HG02623 (cell line): ENCODE results near the gene ZNF267.
"Not testable (repeated sequence)": the region's sequence is repeated elsewhere in the genome, so short reads cannot be mapped to it uniquely, and the experiment has no call there.

ENCODE experiments used
- ATAC-seq: cut with Tn5 transposase; IDR thresholded peaks from one replicate; pipeline ENCODE4 v1.9.1; 2021; ENCODE audit warnings: moderate library complexity; ENCODE audit not compliant: unreplicated experiment

ZNF267 gene

DNA sequence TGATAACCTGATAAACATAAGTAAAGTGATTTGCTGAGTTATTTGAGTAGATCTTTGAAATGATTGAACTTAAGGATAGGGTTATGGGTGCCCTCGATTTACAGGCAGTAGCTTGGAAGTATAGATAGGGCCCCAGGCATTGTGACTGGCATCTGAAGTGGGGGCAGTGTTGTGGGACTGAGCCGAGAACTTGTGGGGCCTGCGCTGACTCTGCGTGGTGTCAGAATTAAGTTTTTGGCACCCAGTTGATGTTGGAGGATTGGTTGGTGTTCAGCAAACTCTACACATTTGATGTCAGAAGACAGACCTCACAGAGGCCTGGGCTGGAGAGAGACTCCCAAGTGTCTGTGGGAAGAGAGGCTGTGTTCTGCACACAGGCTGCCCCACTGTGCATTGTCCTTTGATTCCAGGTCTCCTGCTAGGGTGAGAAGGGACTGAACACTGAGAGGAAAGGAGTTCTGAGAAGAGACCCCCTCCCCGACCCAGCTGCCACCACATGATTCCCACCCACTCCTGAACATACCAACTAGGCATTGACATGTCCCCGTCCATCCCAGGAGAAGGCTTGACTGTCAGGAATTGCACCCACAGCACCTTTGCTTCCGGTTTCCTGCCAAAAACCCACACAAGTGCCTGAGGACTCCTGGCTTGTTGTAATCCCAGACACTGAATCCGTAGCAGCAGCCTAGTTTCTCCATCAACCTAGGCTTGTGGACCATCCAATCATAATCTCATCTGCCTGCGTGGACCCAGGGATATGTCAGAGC is 4.5 kb downstream of the ZNF267 start:
- ATAC-seq = no peak

DNA sequence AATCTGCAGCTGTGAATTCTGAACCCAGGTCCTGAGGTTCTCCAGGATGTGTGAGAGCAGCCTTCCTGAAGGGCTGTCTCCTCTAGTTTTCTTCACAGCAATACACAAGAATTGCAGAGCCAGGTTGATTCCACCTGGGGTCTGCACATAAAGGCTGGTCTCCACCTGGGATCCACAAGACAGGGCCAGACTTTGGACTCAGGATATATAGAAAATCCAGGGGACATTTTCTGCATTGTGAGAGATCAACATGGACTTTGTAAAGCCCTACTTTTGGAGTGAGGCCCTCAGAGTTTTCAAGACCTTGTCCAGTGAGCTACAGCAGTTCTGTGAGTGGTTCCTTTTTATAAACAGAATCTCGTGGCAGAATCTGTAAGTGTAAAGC is 6.3 kb downstream of the ZNF267 start:
- ATAC-seq = no peak

DNA sequence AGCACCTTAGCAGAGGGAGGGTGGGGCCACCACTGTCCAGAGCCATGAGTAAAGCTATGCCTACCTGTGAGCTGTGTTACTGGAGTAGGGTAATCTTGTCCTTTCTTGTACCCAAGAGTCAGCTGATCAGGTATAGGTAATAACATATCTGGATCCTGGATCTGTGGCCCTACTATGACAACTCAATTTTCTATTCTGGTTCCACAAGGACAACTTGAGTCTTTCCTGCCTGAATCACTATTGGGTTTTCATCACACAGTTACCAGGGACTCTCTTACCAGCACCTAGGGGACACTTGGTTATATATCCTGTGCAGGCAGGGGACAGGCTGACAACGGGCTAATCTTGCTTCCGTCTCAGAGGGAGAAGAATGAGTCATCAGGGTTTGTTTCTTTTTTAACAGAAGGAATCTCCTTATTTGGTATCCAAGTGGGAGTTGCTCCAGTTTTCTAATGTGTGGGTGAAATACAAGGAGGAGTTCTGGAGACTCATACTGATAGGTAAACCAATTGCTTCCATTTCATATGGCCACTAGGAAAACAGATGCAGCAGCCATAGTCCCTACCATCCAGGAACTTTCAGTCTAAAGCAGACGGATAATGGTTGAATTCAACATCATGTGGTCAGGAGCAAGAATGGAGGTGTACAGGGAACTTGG is 6.8 kb downstream of the ZNF267 start:
- peak; percentile 32 for ATAC-seq

DNA sequence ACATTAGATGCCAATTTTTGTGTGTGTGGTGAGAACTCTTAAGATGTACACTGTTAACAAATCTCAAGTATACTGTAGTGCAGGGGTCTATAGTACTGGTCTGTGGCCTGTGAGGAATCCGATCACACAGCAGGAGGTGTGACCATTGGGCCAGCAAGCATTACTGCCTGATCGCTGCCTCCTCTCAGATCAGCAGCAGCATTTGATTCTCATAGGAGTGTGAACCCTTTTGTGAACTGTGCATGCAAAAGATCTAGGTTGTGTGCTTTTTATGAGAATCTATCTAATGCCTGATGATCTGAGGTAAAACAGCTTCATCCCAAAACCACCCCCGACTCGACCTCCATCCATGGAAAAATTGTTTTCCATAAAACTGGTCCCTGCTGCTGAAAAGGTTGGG is 12.6 kb downstream of the ZNF267 start:
- ATAC-seq = no peak

DNA sequence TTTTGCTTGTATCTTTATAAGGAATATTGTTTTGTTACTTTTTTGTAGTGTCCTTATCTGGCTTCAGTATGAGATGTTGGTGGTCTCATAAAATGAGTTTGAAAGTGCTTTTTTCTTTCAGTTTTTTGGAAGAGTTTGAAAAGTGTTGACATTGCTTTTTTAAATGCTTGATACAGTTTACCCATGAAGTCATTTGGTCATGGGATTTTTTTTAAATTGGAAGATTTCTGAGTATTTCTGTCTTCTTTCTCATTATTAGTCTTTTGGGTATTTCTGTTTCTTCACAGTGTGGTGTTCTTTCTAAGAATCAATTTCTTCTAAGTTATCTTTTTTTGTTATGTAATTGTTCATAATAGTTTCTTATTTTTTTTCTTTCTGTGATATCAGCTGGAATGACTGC is 15.1 kb downstream of the ZNF267 start:
- no peak for ATAC-seq

DNA sequence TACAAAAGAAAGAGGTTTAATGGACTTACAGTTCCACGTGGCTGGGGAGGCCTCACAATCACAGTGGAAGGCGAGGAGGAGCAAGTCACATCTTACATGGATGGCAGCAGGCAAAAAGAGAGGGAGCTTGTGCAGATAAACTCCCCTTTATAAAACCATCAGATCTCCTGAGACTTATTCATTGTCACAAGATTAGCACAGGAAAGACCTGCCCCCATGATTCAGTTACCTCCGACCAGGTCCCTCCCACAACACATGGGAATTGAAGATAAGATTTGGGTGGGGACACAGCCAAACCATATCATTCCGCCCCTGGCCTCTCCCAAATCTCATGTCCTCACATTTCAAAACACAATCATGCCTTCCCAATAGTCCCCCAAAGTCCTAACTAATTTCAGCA is 18.5 kb downstream of the ZNF267 start:
- not testable (repeated sequence) for ATAC-seq

DNA sequence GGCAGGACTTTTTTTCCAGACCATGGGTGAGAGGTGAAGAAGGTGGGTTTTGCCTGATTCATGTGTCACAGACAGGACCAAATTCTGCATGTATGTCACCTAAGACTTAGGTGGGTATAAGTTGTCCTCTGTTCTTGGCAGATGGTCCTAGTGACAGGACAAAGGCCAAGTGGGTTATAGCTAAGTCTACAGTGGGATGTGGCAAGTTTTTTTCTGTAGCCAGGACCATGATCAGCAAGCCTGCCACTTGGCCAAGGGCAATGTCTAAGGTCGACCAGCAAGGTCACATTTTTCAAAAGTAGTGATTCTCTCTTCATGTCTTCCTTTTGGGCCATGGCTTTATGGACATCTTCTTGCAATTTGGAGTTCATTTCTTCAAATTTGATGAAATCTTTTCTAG is 20.2 kb downstream of the ZNF267 start:
- ATAC-seq = no peak

DNA sequence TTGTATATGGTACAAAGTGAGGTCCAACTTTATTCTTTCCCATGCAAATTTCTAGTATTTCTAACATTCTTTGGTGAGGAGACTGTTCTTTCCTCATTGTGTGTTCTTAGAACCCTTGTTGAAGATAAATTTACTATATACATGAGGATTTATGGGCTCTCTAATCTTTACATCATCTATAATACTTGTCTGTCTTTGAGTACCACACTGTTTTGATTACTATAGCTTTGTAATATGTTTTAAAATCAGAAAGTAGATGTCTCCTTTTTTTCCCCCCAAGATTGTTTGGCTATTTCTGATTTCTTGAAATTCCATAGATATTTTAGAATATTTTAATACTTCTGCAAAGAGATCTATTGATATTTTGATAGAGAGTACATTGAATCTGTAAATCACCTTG is 23.7 kb downstream of the ZNF267 start:
- ATAC-seq = no peak

DNA sequence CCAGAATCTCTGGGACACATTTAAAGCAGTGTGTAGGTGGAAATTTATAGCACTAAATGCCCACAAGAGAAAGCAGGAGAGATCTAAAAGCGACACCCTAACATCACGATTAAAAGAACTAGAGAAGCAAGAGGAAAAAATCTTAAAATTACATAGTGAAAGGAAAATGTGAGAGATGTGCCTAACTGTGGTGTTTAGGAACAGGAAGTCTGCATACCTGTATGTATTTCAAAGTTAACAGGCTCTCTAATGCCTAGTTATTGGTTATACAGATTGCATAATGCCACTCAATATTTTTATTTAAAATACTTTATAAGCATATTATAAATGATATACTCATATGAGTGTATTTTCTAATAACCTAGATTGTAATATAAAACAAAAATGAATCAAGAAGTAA is 25.9 kb downstream of the ZNF267 start:
- ATAC-seq = no peak

DNA sequence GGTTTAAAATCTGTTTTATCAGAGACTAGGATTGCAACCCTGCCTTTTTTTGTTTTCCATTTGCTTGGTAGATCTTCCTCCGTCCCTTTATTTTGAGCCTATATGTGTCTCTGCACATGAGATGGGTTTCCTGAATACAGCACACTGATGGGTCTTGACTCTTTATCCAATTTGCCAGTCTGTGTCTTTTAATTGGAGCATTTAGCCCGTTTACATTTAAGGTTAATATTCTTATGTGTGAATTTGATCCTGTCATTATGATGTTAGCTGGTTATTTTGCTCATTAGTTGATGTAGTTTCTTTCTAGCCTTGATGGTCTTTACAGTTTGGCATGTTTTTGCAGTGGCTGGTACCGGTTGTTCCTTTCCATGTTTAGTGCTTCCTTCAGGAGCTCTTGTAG is 31.0 kb downstream of the ZNF267 start:
- ATAC-seq = not testable (repeated sequence)

DNA sequence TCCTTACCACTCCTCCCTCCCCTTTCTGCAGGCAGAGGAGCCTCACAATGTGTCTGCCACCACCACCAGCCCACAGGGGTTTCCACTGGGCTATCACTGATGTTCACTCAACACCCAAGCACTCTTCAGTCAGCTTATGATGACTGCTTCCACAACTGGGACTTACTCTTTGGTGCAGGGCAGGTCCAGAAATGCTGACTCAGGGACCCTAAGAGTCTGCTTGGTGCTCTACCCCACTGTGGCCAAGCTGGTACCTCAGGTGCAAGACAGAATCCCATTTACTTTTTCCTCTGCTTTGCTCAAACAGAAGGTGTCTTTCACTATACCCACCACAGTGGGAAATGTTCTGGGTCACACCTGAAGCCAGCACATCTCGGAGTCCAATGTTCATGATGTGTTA is 40.1 kb downstream of the ZNF267 start:
- no peak for ATAC-seq

DNA sequence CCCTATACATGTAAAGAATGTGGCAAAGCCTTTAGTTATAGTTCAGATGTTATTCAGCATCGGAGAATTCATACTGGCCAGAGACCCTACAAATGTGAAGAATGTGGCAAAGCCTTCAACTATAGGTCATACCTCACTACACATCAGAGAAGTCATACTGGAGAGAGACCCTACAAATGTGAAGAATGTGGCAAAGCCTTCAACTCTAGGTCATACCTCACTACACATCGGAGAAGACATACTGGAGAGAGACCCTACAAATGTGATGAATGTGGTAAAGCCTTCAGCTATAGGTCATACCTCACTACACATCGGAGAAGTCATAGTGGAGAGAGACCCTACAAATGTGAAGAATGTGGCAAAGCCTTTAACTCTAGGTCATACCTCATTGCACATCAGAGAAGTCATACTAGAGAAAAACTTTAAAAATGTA is 42.5 kb downstream of the ZNF267 start:
- no peak for ATAC-seq

DNA sequence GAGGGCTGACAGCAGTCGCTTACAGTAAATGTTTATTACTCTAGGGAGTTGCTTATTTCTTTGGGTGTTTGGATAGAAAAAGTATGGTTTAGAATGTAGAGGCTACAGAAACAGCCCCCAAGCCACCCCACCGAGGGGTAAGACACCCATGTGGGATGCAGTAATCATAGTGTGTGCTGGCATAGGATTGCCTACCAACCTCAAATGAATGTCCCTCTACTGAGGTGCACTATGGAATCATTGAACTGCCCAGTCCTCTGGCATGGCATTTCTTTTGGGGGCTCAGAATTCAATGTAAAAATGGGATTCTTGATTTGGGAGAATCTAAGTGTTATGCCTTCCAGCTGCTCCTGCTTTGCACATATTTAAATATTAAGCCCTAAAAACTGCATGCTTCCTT is 46.8 kb downstream of the ZNF267 start:
- no peak for ATAC-seq

DNA sequence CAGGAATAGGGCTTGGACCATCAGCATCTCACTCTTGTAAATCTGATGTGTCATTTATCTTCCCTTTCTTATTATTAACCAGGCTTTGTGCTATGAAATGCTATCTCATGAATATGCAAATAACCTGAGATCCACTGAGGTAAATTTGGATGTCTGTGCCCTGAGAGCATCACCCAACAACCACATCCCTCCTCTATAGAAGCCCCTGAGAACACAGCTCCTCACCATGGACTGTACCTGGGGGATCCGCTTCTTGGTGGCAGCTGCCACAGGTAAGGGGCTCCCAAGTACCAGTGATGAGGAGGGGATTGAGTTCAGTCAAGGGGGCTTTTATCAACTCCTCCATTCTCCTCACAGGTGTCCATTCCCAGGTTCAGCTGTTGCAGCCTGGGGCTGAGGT is 78.2 kb downstream of the ZNF267 start:
- ATAC-seq = not testable (repeated sequence)

DNA sequence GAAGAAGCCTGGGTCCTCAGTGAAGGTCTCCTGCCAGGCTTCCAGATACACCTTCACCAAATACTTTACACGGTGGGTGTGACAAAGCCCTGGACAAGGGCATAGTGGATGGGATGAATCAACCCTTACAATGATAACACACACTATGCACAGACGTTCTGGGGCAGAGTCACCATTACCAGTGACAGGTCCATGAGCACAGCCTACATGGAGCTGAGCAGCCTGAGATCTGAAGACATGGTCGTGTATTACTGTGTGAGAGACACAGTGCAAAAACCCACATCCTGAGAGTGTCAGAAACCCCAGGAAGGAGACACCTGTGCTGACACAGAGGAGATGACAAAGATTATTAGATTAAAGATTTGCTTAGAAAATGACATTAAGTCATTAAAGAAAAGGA is 78.6 kb downstream of the ZNF267 start:
- ATAC-seq = not testable (repeated sequence)

DNA sequence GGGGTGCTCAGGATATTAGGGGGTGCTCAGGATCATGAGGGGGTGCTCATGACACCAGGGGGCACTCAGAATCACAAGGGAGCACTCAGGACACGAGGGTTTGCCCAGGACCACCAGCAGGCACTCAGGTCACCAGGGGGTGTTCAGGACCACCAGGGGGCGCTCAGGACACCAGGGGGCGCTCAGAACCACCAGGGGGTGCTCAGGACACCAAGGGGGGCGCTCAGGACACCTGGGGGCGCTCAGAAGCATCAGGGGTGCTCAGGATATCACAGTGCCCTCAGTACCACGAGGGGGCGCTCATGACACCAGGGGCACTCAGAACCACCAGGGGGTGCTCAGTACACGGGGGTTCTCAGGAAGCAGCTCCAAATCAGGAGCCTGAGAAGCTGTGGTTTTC is 82.6 kb downstream of the ZNF267 start:
- ATAC-seq = not testable (repeated sequence)

DNA sequence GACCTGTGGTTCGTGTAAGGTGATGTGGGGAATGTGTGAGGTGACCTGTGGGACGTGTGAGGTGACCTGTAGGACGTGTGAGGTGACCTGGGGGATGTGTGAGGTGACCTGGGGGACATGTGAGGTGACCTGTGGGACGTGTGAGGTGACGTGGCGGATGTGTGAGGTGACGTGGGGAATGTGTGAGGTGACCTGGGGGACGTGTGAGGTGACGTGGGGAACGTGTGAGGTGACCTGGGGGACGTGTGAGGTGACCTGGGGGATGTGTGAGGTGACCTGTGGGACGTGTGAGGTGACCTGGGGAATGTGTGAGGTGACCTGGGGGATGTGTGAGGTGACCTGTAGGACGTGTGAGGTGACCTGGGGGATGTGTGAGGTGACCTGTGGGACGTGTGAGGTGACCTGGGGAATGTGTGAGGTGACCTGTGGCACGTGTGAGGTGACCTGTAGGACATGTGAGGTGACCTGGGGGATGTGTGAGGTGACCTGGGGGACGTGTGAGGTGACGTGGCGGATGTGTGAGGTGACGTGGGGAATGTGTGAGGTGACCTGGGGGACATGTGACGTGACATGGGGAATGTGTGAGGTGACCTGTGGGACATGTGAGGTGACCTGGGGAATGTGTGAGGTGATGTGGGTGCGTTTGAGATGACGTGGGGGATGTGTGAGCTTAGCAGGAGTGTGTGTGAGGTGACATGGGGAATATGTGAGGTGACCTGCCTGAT is 86.7 kb downstream of the ZNF267 start:
- not testable (repeated sequence) for ATAC-seq
